IMR-90 (cell line): ENCODE results near the gene TFPI. TPM values are rescaled to one million over a fixed set of nuclear protein-coding genes. Genes with fewer than 3 reads are reported as not detected.

Source experiments
- ATAC-seq: fragments of 200-7000 bp; cut with Tn5 transposase; 2 replicates; pipeline ENCODE4 v1.9.1; 2020; ENCODE audit warnings: low read depth, mild to moderate bottlenecking, moderate library complexity
- BruUV-seq: library from RNA; stranded (reverse); fragments of 400-500 nt; replicated peaks from 2 replicates; lab custom pipeline; 2021; lab: Mats Ljungman, UMichigan
- CTCF ChIA-PET: fragments of 300-600 bp; formaldehyde crosslinking; extraction: SDS; loops from one replicate; lab custom pipeline; 2021; ENCODE audit warnings: antibody characterized with exemption; lab: Yijun Ruan, JAX
- POLR2A ChIA-PET: fragments of 300-600 bp; sonication (Branson Sonifier 250); formaldehyde crosslinking; loops from one replicate; lab custom pipeline; 2022; ENCODE audit warnings: antibody characterized with exemption; ENCODE audit not compliant: unreplicated experiment; lab: Charles Lee
- DNase-seq: peaks from one replicate; pipeline ENCODE4 v3.0.0; 2013
- H2AFZ ChIP-seq: replicated peaks from 2 replicates; pipeline ENCODE3; 2013; ENCODE audit warnings: low read length, mild to moderate bottlenecking; ENCODE audit not compliant: poor library complexity
- H2AK5ac ChIP-seq: 2 replicates; pipeline ENCODE4 v1.6.1; 2013; ENCODE audit warnings: low read depth, low read length, inconsistent platforms
- H2AK9ac ChIP-seq: replicated peaks from 2 replicates; pipeline ENCODE3; 2013; ENCODE audit warnings: mild to moderate bottlenecking, low read depth, low read length, moderate library complexity; ENCODE audit not compliant: poor library complexity
- H2BK120ac ChIP-seq: 2 replicates; pipeline ENCODE4 v1.6.1; 2013; ENCODE audit warnings: low read depth, low read length, inconsistent platforms
- H2BK15ac ChIP-seq: 3 replicates; pipeline ENCODE4 v1.6.1; 2013; ENCODE audit warnings: low read depth, low read length, inconsistent platforms
- H2BK20ac ChIP-seq: 2 replicates; pipeline ENCODE4 v1.6.1; 2013; ENCODE audit warnings: low read depth, mild to moderate bottlenecking, inconsistent platforms, low read length, moderate library complexity
- H2BK5ac ChIP-seq: 2 replicates; pipeline ENCODE4 v1.6.1; 2013; ENCODE audit warnings: mild to moderate bottlenecking, low read depth, low read length, inconsistent platforms; ENCODE audit not compliant: poor library complexity, severe bottlenecking
- H3K14ac ChIP-seq: replicated peaks from 2 replicates; pipeline ENCODE4 v1.6.1; 2013; ENCODE audit warnings: low read depth, low read length, inconsistent platforms
- H3K18ac ChIP-seq: 2 replicates; pipeline ENCODE4 v1.6.1; 2013; ENCODE audit warnings: low read depth, low read length, control low read depth
- H3K23ac ChIP-seq: 2 replicates; pipeline ENCODE4 v1.6.1; 2013; ENCODE audit warnings: low read depth, low read length, inconsistent platforms
- H3K27ac ChIP-seq: 2 replicates; pipeline ENCODE4 v1.5.1; 2013; ENCODE audit warnings: mild to moderate bottlenecking, control low read depth, low read length; ENCODE audit not compliant: insufficient read depth
- H3K27me3 ChIP-seq: 2 replicates; pipeline ENCODE4 v1.6.1; 2013; ENCODE audit warnings: low read length; ENCODE audit not compliant: control insufficient read depth, insufficient read depth
- H3K36me3 ChIP-seq: 2 replicates; pipeline ENCODE4 v1.6.1; 2013; ENCODE audit warnings: low read length, mixed read lengths; ENCODE audit not compliant: control insufficient read depth, insufficient read depth
- H3K4ac ChIP-seq: 2 replicates; pipeline ENCODE4 v1.6.1; 2013; ENCODE audit warnings: low read depth, low read length, inconsistent platforms
- H3K4me1 ChIP-seq: 2 replicates; pipeline ENCODE4 v1.6.1; 2013; ENCODE audit warnings: low read length, mixed read lengths; ENCODE audit not compliant: control insufficient read depth, insufficient read depth
- H3K4me2 ChIP-seq: 2 replicates; pipeline ENCODE4 v1.6.1; 2013; ENCODE audit warnings: low read depth, mild to moderate bottlenecking, control low read depth, low read length, moderate library complexity
- H3K4me3 ChIP-seq: 2 replicates; pipeline ENCODE4 v1.5.1; 2013; ENCODE audit warnings: low read depth, mild to moderate bottlenecking, control low read depth, low read length, moderate library complexity; ENCODE audit not compliant: insufficient read depth
- H3K56ac ChIP-seq: 2 replicates; pipeline ENCODE4 v1.6.1; 2013; ENCODE audit warnings: low read length, inconsistent platforms; ENCODE audit not compliant: insufficient read depth; ENCODE audit errors: extremely low read depth
- H3K79me1 ChIP-seq, 2 experiments: 2 replicates each; pipeline ENCODE4 v1.6.1; 2013; ENCODE audit warnings: low read length in 2 of 2, inconsistent platforms in 1 of 2, low read depth in 1 of 2
- H3K9ac ChIP-seq: 2 replicates; pipeline ENCODE4 v1.6.1; 2013; ENCODE audit warnings: low read depth, low read length, control low read depth
- H3K9me1 ChIP-seq: 2 replicates; pipeline ENCODE4 v1.6.1; 2013; ENCODE audit warnings: low read length, inconsistent platforms; ENCODE audit not compliant: insufficient read depth
- H3K9me3 ChIP-seq: 2 replicates; pipeline ENCODE4 v1.6.1; 2013; ENCODE audit warnings: low read length; ENCODE audit not compliant: control insufficient read depth, insufficient read depth
- H4K20me1 ChIP-seq: 2 replicates; pipeline ENCODE4 v1.6.1; 2013; ENCODE audit warnings: low read length, inconsistent platforms; ENCODE audit not compliant: insufficient read depth
- H4K5ac ChIP-seq: 2 replicates; pipeline ENCODE4 v1.6.1; 2013; ENCODE audit warnings: mild to moderate bottlenecking, low read depth, low read length, control low read depth
- H4K8ac ChIP-seq, 2 experiments: 2 replicates each; pipeline ENCODE4 v1.6.1; 2013; ENCODE audit warnings: low read depth in 2 of 2, low read length in 2 of 2, control low read depth in 1 of 2, inconsistent platforms in 1 of 2
- H4K91ac ChIP-seq: 2 replicates; pipeline ENCODE4 v1.6.1; 2013; ENCODE audit warnings: low read depth, low read length, inconsistent platforms; ENCODE audit not compliant: insufficient read depth
- BHLHE40 ChIP-seq: fragments of 150-350 bp; IDR thresholded peaks from 2 replicates; pipeline ENCODE4 v1.6.1; 2016; ENCODE audit warnings: mild to moderate bottlenecking, low read depth, low read length
- CEBPB ChIP-seq: IDR thresholded peaks from 2 replicates; pipeline ENCODE4 v1.6.1; 2012; ENCODE audit warnings: low read depth, low read length, improper control_type of control experiment
- CHD1 ChIP-seq: IDR thresholded peaks from 2 replicates; pipeline ENCODE4 v1.6.1; 2012; ENCODE audit warnings: low read depth, low read length, improper control_type of control experiment
- FOS ChIP-seq: fragments of 150-350 bp; IDR thresholded peaks from 2 replicates; pipeline ENCODE4 v1.6.1; 2016; ENCODE audit warnings: low read depth, low read length
- MAZ ChIP-seq: IDR thresholded peaks from 2 replicates; pipeline ENCODE4 v1.6.1; 2012; ENCODE audit warnings: low read depth, mild to moderate bottlenecking, low read length, improper control_type of control experiment, moderate library complexity, borderline replicate concordance
- MXI1 ChIP-seq: IDR thresholded peaks from 2 replicates; pipeline ENCODE4 v1.6.1; 2012; ENCODE audit warnings: low read depth, mild to moderate bottlenecking, low read length, moderate library complexity, borderline replicate concordance
- NFE2L2 ChIP-seq: fragments of 150-350 bp; IDR thresholded peaks from 2 replicates; pipeline ENCODE4 v1.6.1; 2016; ENCODE audit warnings: low read depth, mild to moderate bottlenecking, low read length
- POLR2A ChIP-seq: IDR thresholded peaks from 2 replicates; pipeline ENCODE4 v1.6.1; 2012; ENCODE audit warnings: mild to moderate bottlenecking, low read depth, low read length
- RAD21 ChIP-seq: IDR thresholded peaks from 2 replicates; pipeline ENCODE4 v1.6.1; 2012; ENCODE audit warnings: low read length, improper control_type of control experiment
- RCOR1 ChIP-seq: IDR thresholded peaks from 2 replicates; pipeline ENCODE4 v1.6.1; 2012; ENCODE audit warnings: mild to moderate bottlenecking, low read length, improper control_type of control experiment; ENCODE audit not compliant: insufficient replicate concordance
- USF2 ChIP-seq: fragments of 150-350 bp; IDR thresholded peaks from 2 replicates; pipeline ENCODE4 v1.6.1; 2017; ENCODE audit warnings: mild to moderate bottlenecking, antibody characterized with exemption, low read length, low read depth
- WGBS, 2 experiments: methylation state at CpG; one replicate each; pipeline versions ENCODE4 v1.1.5 to v1.1.7; 2013; ENCODE audit warnings: missing lambda C conversion rate in 2 of 2; ENCODE audit not compliant: insufficient read length in 1 of 2; ENCODE audit errors: extremely low coverage in 2 of 2; 5-methylcytosine and 5-hydroxymethylcytosine counted together
- dilution Hi-C: fragments of 300-500 bp; cut with HindIII; formaldehyde crosslinking; loops from one replicate; pipeline ENCODE4 v1.14.3; 2018; ENCODE audit warnings: low sequenced_read_pairs; ENCODE audit not compliant: unreplicated experiment
- in situ Hi-C: fragments of 300-500 bp; cut with MboI; formaldehyde crosslinking; loops from 3 replicates; pipeline ENCODE4 v1.14.3; 2019; ENCODE audit warnings: low sequenced_read_pairs, inconsistent platforms, mixed read lengths
- intact Hi-C: fragments of 100-400 bp; cut with micrococcal nuclease; formaldehyde crosslinking; loops from 2 replicates; pipeline ENCODE4 v1.10.0; 2022
- polyA plus RNA-seq, 3 experiments: library from polyadenylated mRNA; depleted of rRNA; stranded (reverse); fragments of >200 nt; gene quantifications; 2 replicates each; pipeline ENCODE4 v1.2.3, GENCODE V29; 2012; ENCODE audit warnings: low replicate concordance in 1 of 3
- total RNA-seq: library from RNA; depleted of rRNA; stranded (reverse); fragments of >200 nt; gene quantifications from 2 replicates; pipeline ENCODE4 v1.2.3, GENCODE V29; 2012
- TF ChIP-seq, protein P1 (sequence below): conservative IDR thresholded peaks from 2 replicates; pipeline ENCODE4 v1.5.1; 2012; ENCODE audit warnings: mild to moderate bottlenecking, low read depth, low read length, improper control_type of control experiment

The TFPI gene
- total and polyA plus RNA-seq, 2 of the 4 experiments (the other 2 are of a cell fraction): 33.9 to 83.0 TPM

DNA sequence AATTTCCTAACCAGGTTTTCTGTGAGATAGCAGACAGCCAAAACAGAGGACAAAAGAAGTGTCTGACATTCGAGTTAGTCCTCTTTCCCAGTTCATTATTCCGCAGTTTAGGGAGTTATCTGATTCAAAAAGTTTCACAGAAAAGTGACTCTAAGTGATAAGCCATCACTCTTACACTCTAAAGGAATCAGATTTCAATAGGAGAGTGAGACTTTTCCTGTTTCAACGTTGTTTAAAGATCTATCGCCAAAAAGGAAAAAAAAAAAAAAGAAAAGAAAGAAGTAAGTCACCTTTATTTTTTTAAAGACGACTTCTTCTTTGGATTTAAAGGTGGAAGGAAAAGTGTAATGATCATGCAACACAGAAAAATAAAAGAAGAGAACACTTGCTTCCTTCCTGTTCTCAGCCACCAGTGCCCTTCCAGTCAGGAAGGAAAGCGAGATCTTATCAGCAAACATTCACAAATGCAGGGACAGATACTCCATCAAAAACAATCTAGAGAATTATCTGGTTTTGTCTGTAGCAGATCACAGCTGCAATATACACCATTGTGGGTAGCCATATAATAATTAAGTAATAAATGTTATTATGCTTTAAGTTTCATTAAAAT is 49.8 kb downstream of the TFPI start (continued):
- TF ChIP-seq USF2: no peak
- no peak for TF ChIP-seq MXI1
- no peak for TF ChIP-seq CHD1

DNA sequence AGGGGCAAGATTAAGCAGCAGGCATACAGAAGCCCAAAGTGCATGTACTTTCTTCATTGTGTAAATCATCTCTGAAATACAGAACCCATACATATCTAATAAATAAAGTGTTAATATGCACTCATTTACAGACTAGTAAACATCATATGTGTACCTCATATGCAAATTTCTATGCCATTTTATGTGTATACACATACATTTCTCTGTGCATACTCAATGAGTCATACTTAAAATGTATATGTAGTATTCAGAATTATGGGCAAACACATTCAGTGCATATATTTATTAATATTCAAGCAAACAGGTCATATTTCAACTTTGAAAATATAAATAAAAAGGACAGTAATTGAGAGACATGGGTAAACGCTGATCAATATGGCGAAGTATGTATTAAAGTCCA is 50.5 kb downstream of the TFPI start:
- no peak overlapping the region for H4K91ac ChIP-seq
- no peak overlapping the region for H4K5ac ChIP-seq
- peaks cover 0 to 17% of the 10 kb centered on the region in 2 experiments; a peak in 2 of 4 replicates for H3K79me1 ChIP-seq
- dilution Hi-C loops: no loop called here
- no peaks in the 10 kb centered on the region; the same call in 1 of the 2 replicates for H3K9me1 ChIP-seq
- no peak overlapping the region for H2BK20ac ChIP-seq
- WGBS, 2 experiments: no CpG with 5 or more reads among the region's 2 CpGs
- no peaks in the 10 kb centered on the region for H4K20me1 ChIP-seq
- H3K9me3 ChIP-seq: no peaks in the 10 kb centered on the region
- no peak overlapping the region for H3K4me3 ChIP-seq
- no peaks in the 10 kb centered on the region for H3K27me3 ChIP-seq
- no peak overlapping the region for H4K8ac ChIP-seq
- CTCF ChIA-PET: no interaction called here
- no peak overlapping the region for H3K4me2 ChIP-seq
- no peak overlapping the region for H3K4ac ChIP-seq
- intact Hi-C loops: no loop called here
- DNase-seq (no peak), ATAC-seq (no peak)
- no peak overlapping the region for H3K14ac ChIP-seq
- in situ Hi-C loops: loop anchor here (5.0 to 10.0 kb wide), 3 partner anchors 74 to 1911 kb away; no protein-coding TSS in a partner anchor
- H2AK5ac ChIP-seq: no peak overlapping the region
- H3K36me3 ChIP-seq: peaks cover 1% of the 10 kb centered on the region; the same call in 1 of the 2 replicates
- H2BK15ac ChIP-seq: no peak overlapping the region
- no peak overlapping the region for H2AK9ac ChIP-seq
- no peak overlapping the region for H2BK5ac ChIP-seq
- H3K4me1 ChIP-seq: peaks cover 13% of the 10 kb centered on the region
- no TSS peak for BruUV-seq
- no peak overlapping the region for H2BK120ac ChIP-seq
- no peak overlapping the region for H2AFZ ChIP-seq
- POLR2A ChIA-PET: no interaction called here
- H3K23ac ChIP-seq: no peak overlapping the region
- no peak overlapping the region for H3K27ac ChIP-seq
- H3K18ac ChIP-seq: no peak overlapping the region
- no peak overlapping the region for H3K56ac ChIP-seq
- H3K9ac ChIP-seq: no peak overlapping the region
- TF ChIP-seq CEBPB (no peak), BHLHE40 (no peak), MAZ (no peak), RAD21 (no peak), MXI1 (no peak), USF2 (no peak), RCOR1 (no peak), NFE2L2 (no peak), POLR2A (no peak), FOS (no peak)
- TF ChIP-seq, protein P1, sequence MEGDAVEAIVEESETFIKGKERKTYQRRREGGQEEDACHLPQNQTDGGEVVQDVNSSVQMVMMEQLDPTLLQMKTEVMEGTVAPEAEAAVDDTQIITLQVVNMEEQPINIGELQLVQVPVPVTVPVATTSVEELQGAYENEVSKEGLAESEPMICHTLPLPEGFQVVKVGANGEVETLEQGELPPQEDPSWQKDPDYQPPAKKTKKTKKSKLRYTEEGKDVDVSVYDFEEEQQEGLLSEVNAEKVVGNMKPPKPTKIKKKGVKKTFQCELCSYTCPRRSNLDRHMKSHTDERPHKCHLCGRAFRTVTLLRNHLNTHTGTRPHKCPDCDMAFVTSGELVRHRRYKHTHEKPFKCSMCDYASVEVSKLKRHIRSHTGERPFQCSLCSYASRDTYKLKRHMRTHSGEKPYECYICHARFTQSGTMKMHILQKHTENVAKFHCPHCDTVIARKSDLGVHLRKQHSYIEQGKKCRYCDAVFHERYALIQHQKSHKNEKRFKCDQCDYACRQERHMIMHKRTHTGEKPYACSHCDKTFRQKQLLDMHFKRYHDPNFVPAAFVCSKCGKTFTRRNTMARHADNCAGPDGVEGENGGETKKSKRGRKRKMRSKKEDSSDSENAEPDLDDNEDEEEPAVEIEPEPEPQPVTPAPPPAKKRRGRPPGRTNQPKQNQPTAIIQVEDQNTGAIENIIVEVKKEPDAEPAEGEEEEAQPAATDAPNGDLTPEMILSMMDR: no peak
